HG02885 (cell line): ENCODE data around the gene ARL11.

ENCODE experiments used
- ATAC-seq: cut with Tn5 transposase; IDR thresholded peaks from one replicate; pipeline ENCODE4 v1.9.1; 2021; ENCODE audit warnings: mild to moderate bottlenecking; ENCODE audit not compliant: unreplicated experiment, poor library complexity

ARL11 gene

GRCh38 chr13:49643035-49643646 lies 14.8 kb downstream of the ARL11 start:
- ATAC-seq, result no peak

GRCh38 chr13:49645451-49645850 lies 17.1 kb downstream of the ARL11 start:
- ATAC-seq, result no peak

GRCh38 chr13:49646688-49647087 lies 18.4 kb downstream of the ARL11 start:
- no peak for ATAC-seq

GRCh38 chr13:49649244-49649962 lies 21.1 kb downstream of the ARL11 start:
- no peak for ATAC-seq

GRCh38 chr13:49649963-49650312 lies 21.6 kb downstream of the ARL11 start:
- ATAC-seq, result no peak

DNA sequence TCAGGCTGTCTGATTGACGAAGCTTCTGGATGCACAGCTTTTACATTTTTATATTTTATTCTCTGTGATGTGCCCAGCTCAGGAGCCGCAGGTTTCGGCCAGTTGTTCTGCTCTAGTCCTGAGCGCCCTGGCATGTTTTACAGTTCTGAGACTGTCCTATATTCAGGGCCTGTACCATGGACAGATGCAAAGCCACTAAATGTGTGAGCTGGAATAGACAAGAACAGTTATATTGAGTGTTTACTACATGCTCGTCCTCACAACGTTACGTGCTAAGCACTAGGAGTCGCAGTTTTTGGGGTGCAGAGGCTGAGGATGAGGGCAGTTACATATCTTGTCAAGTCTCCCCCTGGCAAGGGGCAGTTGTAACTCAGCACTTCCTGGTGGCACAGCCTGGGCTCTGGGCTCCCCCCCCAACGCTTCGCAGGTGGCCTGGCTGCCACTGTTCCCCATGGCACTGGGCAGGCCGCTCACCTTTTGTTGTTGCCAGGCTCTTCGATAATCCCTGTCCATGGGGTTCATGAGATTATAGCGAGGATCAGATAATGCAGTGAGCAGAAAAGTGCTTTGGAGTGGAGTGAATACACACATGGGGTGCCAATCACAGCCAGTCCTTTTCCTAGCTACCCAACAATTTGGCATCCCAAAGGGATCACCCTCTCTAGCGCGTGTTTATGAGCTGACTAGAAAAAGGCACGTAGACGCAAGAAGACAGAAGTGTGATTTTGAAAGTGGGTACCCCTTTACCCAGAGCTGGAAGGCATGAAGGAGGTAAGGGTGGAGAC lies 23.5 kb downstream of the ARL11 start:
- no peak for ATAC-seq

GRCh38 chr13:49652355-49653305 lies 24.3 kb downstream of the ARL11 start:
- ATAC-seq, result no peak

DNA sequence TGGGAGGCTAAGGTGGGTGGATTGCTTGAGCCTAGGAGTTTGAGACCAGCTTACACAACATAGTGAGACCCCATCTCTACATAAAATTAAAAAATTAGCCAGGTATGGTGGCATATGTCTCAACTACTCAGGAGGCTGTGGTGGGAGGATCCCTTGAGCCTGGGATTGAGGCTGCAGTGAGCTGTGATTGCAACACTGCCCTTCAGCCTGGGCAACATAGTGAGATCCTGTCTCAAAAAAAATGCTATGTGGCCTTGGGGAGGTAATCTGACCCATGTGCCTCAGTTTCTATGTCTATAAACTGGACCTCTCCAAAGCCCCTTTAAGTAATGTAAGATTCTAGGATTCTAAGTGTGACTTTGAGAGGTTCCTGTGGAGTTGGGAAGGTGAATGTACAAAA lies 25.2 kb downstream of the ARL11 start:
- no peak for ATAC-seq

DNA sequence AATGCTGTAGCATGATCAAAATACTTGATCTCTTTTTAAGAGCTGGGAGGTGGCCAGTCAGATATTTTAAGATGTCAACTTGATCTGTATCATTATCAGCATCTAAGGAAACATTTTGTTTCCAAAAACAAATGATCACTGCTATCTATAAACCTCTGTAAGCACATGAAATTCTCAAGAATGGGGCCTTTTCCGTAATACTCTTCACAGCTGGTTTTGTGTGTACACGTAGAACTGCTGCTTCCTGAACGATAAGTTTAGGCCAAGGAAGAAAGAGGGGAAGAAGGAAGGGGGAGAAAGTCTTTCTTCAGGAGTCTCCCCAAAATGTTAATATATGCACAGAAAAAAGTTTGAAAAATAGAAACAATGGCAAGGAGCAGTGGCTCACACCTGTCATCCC lies 25.7 kb downstream of the ARL11 start:
- no peak for ATAC-seq

DNA sequence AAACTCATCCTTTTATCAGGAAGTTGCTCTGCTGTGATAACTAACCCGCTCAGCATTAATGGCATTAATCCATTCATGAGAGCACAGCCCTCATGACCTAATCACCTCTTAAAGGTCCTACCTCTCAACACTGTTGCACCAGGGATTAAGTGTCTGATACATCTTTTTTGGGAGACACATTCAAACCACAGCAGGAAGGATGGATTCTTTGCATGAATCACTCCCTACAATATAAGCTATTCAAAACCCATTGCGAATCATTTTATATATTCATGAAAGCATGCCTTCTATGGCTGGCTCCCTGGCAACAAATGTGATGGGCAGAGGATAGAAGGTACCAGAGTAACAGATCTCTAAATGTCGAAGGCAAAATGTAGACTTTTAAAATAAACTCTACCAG lies 27.6 kb downstream of the ARL11 start:
- no peak for ATAC-seq

- no peak for ATAC-seq
Measured at GRCh38 chr13:49657241-49657641, 28.9 kb downstream of the ARL11 start.

DNA sequence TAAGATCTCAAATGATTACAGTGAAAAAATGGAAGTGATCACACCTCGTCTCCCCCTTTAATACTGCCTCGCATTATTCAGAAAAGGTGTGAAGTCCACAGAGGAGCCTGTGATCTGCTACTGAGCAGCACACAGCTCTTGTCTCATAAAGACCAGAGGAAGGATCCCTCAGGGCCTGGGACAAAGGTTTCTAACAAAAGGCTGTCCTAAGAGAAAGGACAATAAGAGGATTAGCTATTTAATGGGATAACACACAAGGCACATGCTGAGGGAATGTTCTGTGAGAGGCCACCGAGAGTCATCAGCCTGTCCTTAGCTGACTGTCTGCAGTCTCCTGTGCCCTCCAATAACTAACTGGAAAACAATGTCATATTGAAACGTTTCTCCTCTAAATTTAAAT lies 36.3 kb downstream of the ARL11 start:
- no peak for ATAC-seq

DNA sequence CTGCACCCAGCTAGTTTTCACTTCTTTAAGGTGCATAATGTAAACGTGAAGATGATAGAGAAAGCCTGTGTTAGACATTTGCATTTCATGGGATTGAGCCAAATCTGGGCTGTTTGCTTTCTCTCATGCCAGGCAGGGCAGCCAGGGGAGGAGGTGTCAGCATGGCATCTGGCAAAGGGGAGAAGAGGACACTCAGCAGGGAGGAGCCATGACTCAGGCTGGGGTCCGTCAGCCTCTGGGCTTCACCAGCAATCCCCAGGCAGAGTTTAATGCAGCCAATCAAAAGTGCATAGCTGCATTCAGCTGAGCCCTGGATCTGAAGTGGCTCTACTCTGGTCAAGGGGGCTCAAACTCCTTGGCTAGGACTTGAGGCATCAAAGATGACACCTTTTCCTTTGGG lies 39.5 kb downstream of the ARL11 start:
- ATAC-seq, result no peak

DNA sequence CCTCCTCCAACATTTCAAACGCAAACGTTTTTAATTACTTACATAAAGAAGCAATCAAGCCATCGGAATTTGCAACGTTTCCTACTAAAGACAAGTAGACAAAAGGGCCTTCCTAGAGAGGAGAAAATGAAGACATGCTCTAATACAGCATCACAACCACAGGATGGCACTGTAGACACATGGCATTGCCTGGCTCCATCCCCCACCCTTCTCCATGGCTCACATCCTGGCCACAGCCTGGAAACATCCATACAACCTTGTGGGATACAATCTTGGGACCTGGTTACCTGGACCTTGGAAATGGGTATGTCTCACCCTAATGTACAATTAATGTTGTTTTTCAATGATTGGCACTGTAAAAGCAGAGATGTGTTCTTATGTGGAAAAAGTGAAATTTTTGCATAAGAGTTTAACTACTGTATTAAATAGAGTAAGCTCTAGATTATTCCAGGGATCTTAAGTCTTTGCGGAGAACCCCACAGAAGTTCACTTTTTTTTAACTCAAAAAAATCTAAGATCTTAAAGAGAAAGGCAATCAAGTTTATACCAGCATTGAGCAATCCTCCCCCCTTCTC lies 41.5 kb downstream of the ARL11 start:
- peak; percentile 66 for ATAC-seq

DNA sequence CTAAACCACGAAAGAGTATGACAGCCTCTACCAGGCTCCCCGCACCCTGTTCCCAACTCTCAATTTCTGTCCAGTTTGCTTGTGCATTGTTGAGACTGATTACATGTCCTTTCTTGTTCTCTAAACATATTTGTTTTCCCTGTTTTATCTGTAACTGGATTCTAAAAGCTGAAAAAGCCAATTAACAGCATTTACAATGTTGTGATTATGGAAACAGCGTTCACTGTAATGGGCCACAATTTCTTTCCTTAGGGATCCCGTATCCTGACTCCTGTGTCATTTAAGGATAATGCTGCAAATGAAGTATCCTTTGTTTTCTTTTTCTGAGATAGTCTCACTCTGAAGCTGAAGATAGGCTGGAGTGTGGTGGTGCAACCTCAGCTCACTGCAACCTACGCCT lies 42.5 kb downstream of the ARL11 start:
- ATAC-seq, result no peak

- no peak for ATAC-seq
Measured at GRCh38 chr13:49676581-49677298, 48.4 kb downstream of the ARL11 start.

- ATAC-seq, result no peak
Measured at GRCh38 chr13:49678191-49678914, 50.0 kb downstream of the ARL11 start.

DNA sequence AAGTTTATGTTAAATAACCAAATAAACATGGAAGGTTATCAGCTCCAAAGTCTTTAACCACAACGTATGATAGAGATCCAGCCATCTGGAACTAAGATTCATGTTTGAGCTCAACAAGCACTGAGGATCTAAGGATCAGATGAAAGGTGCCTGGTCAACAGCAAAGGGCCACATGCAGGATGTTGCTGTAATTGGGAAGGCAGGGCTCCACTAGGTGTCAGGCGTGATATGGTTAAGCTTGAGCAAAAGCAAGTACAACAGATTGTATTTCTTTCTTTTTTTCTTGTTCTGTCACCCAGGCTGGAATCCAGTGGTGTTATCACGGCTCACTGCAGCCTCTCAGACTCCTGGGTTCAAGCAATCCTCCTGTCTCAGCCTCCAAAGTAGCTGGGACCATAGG lies 50.9 kb downstream of the ARL11 start:
- no peak for ATAC-seq
